HG03159 (cell line): Measurements from ENCODE around the gene EHMT1.

Experiments used
- ATAC-seq: cut with Tn5 transposase; IDR thresholded peaks from one replicate; pipeline ENCODE4 v1.9.1; 2021; ENCODE audit warnings: mild to moderate bottlenecking, moderate library complexity; ENCODE audit not compliant: unreplicated experiment

Gene EHMT1

GRCh38 chr9:137734181-137734580, 115.4 kb downstream of the EHMT1 start:
- ATAC-seq = no peak

GRCh38 chr9:137738182-137738696, 119.4 kb downstream of the EHMT1 start:
- peak; percentile 87 for ATAC-seq

- no peak for ATAC-seq
Observed at GRCh38 chr9:137738703-137739102, 119.9 kb downstream of the EHMT1 start.

GRCh38 chr9:137739371-137740309, 120.8 kb downstream of the EHMT1 start:
- ATAC-seq = no peak

GRCh38 chr9:137740312-137740711, 121.5 kb downstream of the EHMT1 start:
- ATAC-seq = no peak

GRCh38 chr9:137741330-137741729, 122.5 kb downstream of the EHMT1 start:
- ATAC-seq = no peak

GRCh38 chr9:137742698-137743097, 123.9 kb downstream of the EHMT1 start:
- ATAC-seq = no peak

- ATAC-seq = no peak
Observed at GRCh38 chr9:137743695-137744094, 124.9 kb downstream of the EHMT1 start.

GRCh38 chr9:137744632-137745183, 125.9 kb downstream of the EHMT1 start:
- ATAC-seq = peak; percentile 50

GRCh38 chr9:137745541-137745991, 126.8 kb downstream of the EHMT1 start:
- peak; percentile 55 for ATAC-seq

- ATAC-seq = no peak
Observed at GRCh38 chr9:137748311-137748710, 129.5 kb downstream of the EHMT1 start.

- ATAC-seq = no peak
Observed at GRCh38 chr9:137748741-137749140, 129.9 kb downstream of the EHMT1 start.

GRCh38 chr9:137749511-137749910, 130.7 kb downstream of the EHMT1 start:
- no peak for ATAC-seq

- ATAC-seq = no peak
Observed at GRCh38 chr9:137750007-137750406, 131.2 kb downstream of the EHMT1 start.

GRCh38 chr9:137750566-137750965, 131.8 kb downstream of the EHMT1 start:
- ATAC-seq = no peak

- ATAC-seq = no peak
Observed at GRCh38 chr9:137751616-137752015, 132.8 kb downstream of the EHMT1 start.

- ATAC-seq = no peak
Observed at GRCh38 chr9:137752426-137752825, 133.6 kb downstream of the EHMT1 start.

GRCh38 chr9:137753192-137753765, 134.5 kb downstream of the EHMT1 start:
- ATAC-seq = no peak

GRCh38 chr9:137755261-137755927, 136.6 kb downstream of the EHMT1 start:
- ATAC-seq = no peak

GRCh38 chr9:137756045-137756744, 137.4 kb downstream of the EHMT1 start:
- ATAC-seq = no peak
